Endothelial cell of umbilical vein (primary cell): Measurements from ENCODE around the gene CCDC197. TPM values are rescaled to one million over a fixed set of nuclear protein-coding genes. Genes with fewer than 3 reads are reported as not detected.

Source experiments
- BruUV-seq: library from RNA; stranded (reverse); fragments of 400-500 nt; replicated peaks from 2 replicates; lab custom pipeline; 2021; lab: Mats Ljungman, UMichigan
- CTCF ChIA-PET: fragments of 300-600, 350-600 bp; sonication (Branson Sonifier 250); formaldehyde crosslinking; loops from one replicate; lab custom pipeline; 2021; ENCODE audit warnings: antibody characterized with exemption, inconsistent platforms; lab: Charles Lee
- POLR2A ChIA-PET: fragments of 300-600, 350-600 bp; sonication (Branson Sonifier 250); formaldehyde crosslinking; loops from one replicate; lab custom pipeline; 2021; ENCODE audit warnings: antibody characterized with exemption, inconsistent platforms; lab: Charles Lee
- DNase-seq: peaks from one replicate; pipeline ENCODE4 v3.0.0-alpha.2; 2011; ENCODE audit warnings: low read depth, low spot score
- FAIRE-seq: peaks from 2 replicates; lab custom pipeline; 2011; peaks lifted over from hg19 to GRCh38; lab: Jason Lieb, UNC
- H2AFZ ChIP-seq: 2 replicates; pipeline ENCODE4 v1.6.0; 2012; ENCODE audit warnings: low read depth, low read length, control low read depth, inconsistent platforms
- H3K27ac ChIP-seq: 2 replicates; pipeline ENCODE4 v1.5.1; 2011; ENCODE audit warnings: low read depth, mild to moderate bottlenecking, control low read depth, low read length, moderate library complexity; ENCODE audit not compliant: insufficient read depth
- H3K27me3 ChIP-seq, 2 experiments: 2 replicates each; pipeline versions ENCODE4 v1.6.0 to v1.6.1; 2011; ENCODE audit warnings: low read length in 2 of 2, mixed read lengths in 1 of 2; ENCODE audit not compliant: control insufficient read depth in 2 of 2, insufficient read depth in 2 of 2
- H3K36me3 ChIP-seq, 2 experiments: 2 replicates in 1 of 2; 3 replicates in 1 of 2; pipeline ENCODE4 v1.5.1; 2011; ENCODE audit warnings: low read length in 2 of 2, mild to moderate bottlenecking in 1 of 2, moderate library complexity in 1 of 2; ENCODE audit not compliant: control insufficient read depth in 2 of 2, insufficient read depth in 2 of 2; ENCODE audit errors: extremely low read depth in 1 of 2
- H3K4me1 ChIP-seq: 3 replicates; pipeline ENCODE4 v1.5.1; 2011; ENCODE audit warnings: mild to moderate bottlenecking, low read length; ENCODE audit not compliant: control insufficient read depth, insufficient read depth; ENCODE audit errors: extremely low read depth
- H3K4me2 ChIP-seq: 2 replicates; pipeline ENCODE4 v1.6.1; 2011; ENCODE audit warnings: low read length, control low read depth, mixed read lengths; ENCODE audit not compliant: insufficient read depth
- H3K4me3 ChIP-seq, 3 experiments: fragments of 200-600 bp in 1 of 3; sonication (generic), shearing (Covaris generic) in 1 of 3; replicated peaks in 1 of 3; 2 replicates each; pipeline ENCODE4 v1.5.1; 2011 to 2016; ENCODE audit warnings: control low read depth in 3 of 3, low read length in 3 of 3, mild to moderate bottlenecking in 2 of 3, inconsistent platforms in 1 of 3, low read depth in 1 of 3, moderate library complexity in 1 of 3; ENCODE audit not compliant: insufficient read depth in 1 of 3
- H3K79me2 ChIP-seq: 2 replicates; pipeline ENCODE4 v1.6.0; 2012; ENCODE audit warnings: low read length, inconsistent platforms; ENCODE audit not compliant: control insufficient read depth, insufficient read depth
- H3K9ac ChIP-seq: replicated peaks from 2 replicates; pipeline ENCODE3; 2011; ENCODE audit warnings: low read length, control low read depth; ENCODE audit not compliant: insufficient read depth; ENCODE audit errors: extremely low read depth
- H3K9me1 ChIP-seq: replicated peaks from 3 replicates; pipeline ENCODE4 v1.6.0; 2011; ENCODE audit warnings: mild to moderate bottlenecking, low read length; ENCODE audit not compliant: control insufficient read depth, insufficient read depth; ENCODE audit errors: extremely low read depth
- H3K9me3 ChIP-seq: replicated peaks from 2 replicates; pipeline ENCODE4 v1.5.1; 2012; ENCODE audit warnings: low read length, inconsistent platforms; ENCODE audit not compliant: control insufficient read depth, insufficient read depth
- H4K20me1 ChIP-seq: replicated peaks from 2 replicates; pipeline ENCODE3; 2011; ENCODE audit warnings: mild to moderate bottlenecking, low read length; ENCODE audit not compliant: control insufficient read depth, insufficient read depth; ENCODE audit errors: extremely low read depth
- CTCF ChIP-seq, 2 donors: IDR thresholded peaks; 1 replicate in 1 of 2; 2 replicates in 1 of 2; pipeline ENCODE4 v1.5.1; 2011; ENCODE audit warnings: low read length in 2 of 2, mild to moderate bottlenecking in 2 of 2, moderate library complexity in 2 of 2, control low read depth in 1 of 2, inconsistent platforms in 1 of 2, low read depth in 1 of 2; ENCODE audit not compliant: insufficient read depth in 1 of 2; ENCODE audit errors: extremely low read depth in 1 of 2
- EZH2 ChIP-seq: IDR thresholded peaks from 2 replicates; pipeline ENCODE4 v1.6.1; 2012; ENCODE audit warnings: borderline replicate concordance, low read depth, mild to moderate bottlenecking, moderate library complexity, low read length, inconsistent platforms; ENCODE audit not compliant: severe bottlenecking
- FOS ChIP-seq: IDR thresholded peaks from 2 replicates; pipeline ENCODE4 v1.6.1; 2011; ENCODE audit warnings: mild to moderate bottlenecking, low read length, moderate library complexity, borderline replicate concordance; ENCODE audit not compliant: insufficient read depth
- GATA2 ChIP-seq: IDR thresholded peaks from 2 replicates; pipeline ENCODE4 v1.7.0; 2011; ENCODE audit warnings: low read depth, mild to moderate bottlenecking, moderate library complexity, mixed read lengths, low read length; ENCODE audit not compliant: insufficient read length, insufficient read depth
- JUN ChIP-seq: IDR thresholded peaks from 2 replicates; pipeline ENCODE4 v1.6.1; 2011; ENCODE audit warnings: borderline replicate concordance, low read depth; ENCODE audit not compliant: insufficient read length, insufficient read depth
- MAX ChIP-seq: IDR thresholded peaks from 2 replicates; pipeline ENCODE4 v1.6.1; 2011; ENCODE audit not compliant: insufficient read depth, insufficient read length
- MYC ChIP-seq: IDR thresholded peaks from one replicate; pipeline ENCODE4 v1.6.1; 2011; ENCODE audit warnings: mild to moderate bottlenecking, low read depth, low read length
- POLR2A ChIP-seq: IDR thresholded peaks from 2 replicates; pipeline ENCODE4 v1.6.1; 2012; ENCODE audit warnings: low read depth, mild to moderate bottlenecking, control low read depth, low read length
- POLR2AphosphoS5 ChIP-seq: IDR thresholded peaks from 2 replicates; pipeline ENCODE4 v1.6.1; 2012; ENCODE audit warnings: low read depth, mild to moderate bottlenecking, control low read depth, low read length, moderate library complexity; ENCODE audit not compliant: insufficient read depth
- dilution Hi-C: fragments of 300-500 bp; cut with MboI; formaldehyde crosslinking; loops from one replicate; pipeline ENCODE4 v1.15.0; 2019; ENCODE audit warnings: low sequenced_read_pairs; ENCODE audit not compliant: extremely low pct_ligation_motif_present
- intact Hi-C: fragments of 100-400 bp; cut with micrococcal nuclease; formaldehyde crosslinking; loops from one replicate; pipeline ENCODE4 v1.10.0; 2022
- polyA plus RNA-seq, 4 experiments: library from polyadenylated mRNA; depleted of rRNA in 3 of 4; stranded (reverse) in 3 of 4; unstranded in 1 of 4; fragments of >200 nt; gene quantifications; 2 replicates each; pipeline versions ENCODE4 v1.2.1 to v1.2.3, GENCODE V29; 2011 to 2012; ENCODE audit warnings: missing spikeins in 1 of 4
- total RNA-seq: library from RNA; stranded (reverse); gene quantifications from 2 replicates; pipeline ENCODE4 v1.2.3, GENCODE V29; 2021

Gene CCDC197
- total and polyA plus RNA-seq, 2 donors (not counting 3 experiments of a cell fraction or from before 2014, with no cell fraction given) = not detected

- no TSS peak for BruUV-seq
- no peak for TF ChIP-seq MYC
- no peak for TF ChIP-seq FOS
- TF ChIP-seq POLR2A = no peak
- TF ChIP-seq POLR2AphosphoS5 = no peak
- no peak for TF ChIP-seq EZH2
- TF ChIP-seq JUN = no peak
- no peak for TF ChIP-seq CTCF (IDR thresholded peaks at IDR 0.05; ENCODE audit: extremely low read depth in 1 of 2, insufficient read depth in 1 of 2, low read depth in 1 of 2, low read length in 2 of 2)
- no peak for TF ChIP-seq MAX
- no peak for TF ChIP-seq GATA2
- Histone ChIP-seq H2AFZ (no peak overlapping the region), H3K9me1 (no peaks in the 10 kb centered on the region), H3K4me1 (no peaks in the 10 kb centered on the region), H3K9ac (no peak overlapping the region), H3K36me3 (no peaks in the 10 kb centered on the region), H3K27me3 (no peaks in the 10 kb centered on the region), H4K20me1 (no peaks in the 10 kb centered on the region), H3K79me2 (no peaks in the 10 kb centered on the region), H3K27ac (no peak overlapping the region), H3K4me2 (no peak overlapping the region), H3K4me3 (no peak overlapping the region), H3K9me3 (no peaks in the 10 kb centered on the region)
- dilution Hi-C loops = no loop called here
- ChIA-PET POLR2A (no interaction called here), CTCF (interaction anchor here (1.0 to 8.6 kb wide), 5 partner anchors 22 to 40 kb away, joined by 3 to 116 read pairs (median 4); no protein-coding TSS in a partner anchor)
- no peak for DNase-seq
- no peak for FAIRE-seq
- intact Hi-C loops = no loop called here
Observed at GRCh38 chr14:93970965-93971634, 26.0 kb upstream of the CCDC197 start.
